Measurements from ENCODE around the gene ATP6V0A1. TPM values are rescaled to one million over a fixed set of nuclear protein-coding genes. Genes with fewer than 3 reads are reported as not detected.

The ATP6V0A1 gene
- total RNA-seq, 1 experiment from 2014 or later, result 0.07 TPM

- H2AFZ ChIP-seq (ENCODE audit: low read length), result no peak overlapping the region
- H3K27ac ChIP-seq (ENCODE audit: low read length), result peak overlapping the region; percentile 74
- no peak overlapping the region for H3K4me3 ChIP-seq (ENCODE audit: low read length)
- H4K20me1 ChIP-seq (ENCODE audit: low read length), result no peaks in the 10 kb centered on the region
- H3K9me3 ChIP-seq (ENCODE audit: low read length), result no peaks in the 10 kb centered on the region
- H3K79me2 ChIP-seq (ENCODE audit: low read length), result no peaks in the 10 kb centered on the region
- CTCF ChIA-PET, result no interaction called here
- H3K4me2 ChIP-seq (ENCODE audit: low read length), result no peak overlapping the region
- POLR2A ChIA-PET (ENCODE audit: unreplicated experiment), result no interaction called here
- ATAC-seq (no peak), DNase-seq (no peak)
- H3F3A ChIP-seq (ENCODE audit: low read length, unreplicated experiment), result no peaks in the 10 kb centered on the region
- H3K9me2 ChIP-seq (replicated peaks; ENCODE audit: low read length), result no peaks in the 10 kb centered on the region
- intact Hi-C loops (cut with micrococcal nuclease), result no loop called here
- no peaks in the 10 kb centered on the region for H3K27me3 ChIP-seq (ENCODE audit: low read length)
- H3K9ac ChIP-seq (ENCODE audit: low read length), result no peak overlapping the region
- peaks cover 30% of the 10 kb centered on the region for H3K4me1 ChIP-seq (ENCODE audit: insufficient read depth, low read length)
- no peaks in the 10 kb centered on the region; the same call in 1 of the 2 replicates for H3K36me3 ChIP-seq (ENCODE audit: low read depth, low read length)
- no TSS peak for BruUV-seq (replicated peaks)
- TF ChIP-seq CTCF (conservative IDR thresholded peaks at IDR 0.05; ENCODE audit: low read depth, low read length) (no peak), EZH2phosphoT487 (IDR thresholded peaks at IDR 0.05; ENCODE audit: borderline replicate concordance, low read length) (no peak), EZH2 (IDR thresholded peaks at IDR 0.05; ENCODE audit: low read length, unreplicated experiment) (no peak)
Measured at GRCh38 chr17:42521036-42521435, 62.4 kb downstream of the ATP6V0A1 start.

- no peaks in the 10 kb centered on the region for H3K79me2 ChIP-seq (ENCODE audit: low read length)
- H3K4me2 ChIP-seq (ENCODE audit: low read length), result no peak overlapping the region
- no peak overlapping the region for H3K27ac ChIP-seq (ENCODE audit: low read length)
- intact Hi-C loops (cut with micrococcal nuclease), result no loop called here
- no peaks in the 10 kb centered on the region; the same call in 1 of the 2 replicates for H3K36me3 ChIP-seq (ENCODE audit: low read depth, low read length)
- TF ChIP-seq CTCF (conservative IDR thresholded peaks at IDR 0.05; ENCODE audit: low read depth, low read length), result no peak
- no peak for TF ChIP-seq EZH2 (IDR thresholded peaks at IDR 0.05; ENCODE audit: low read length, unreplicated experiment)
- no peak for TF ChIP-seq EZH2phosphoT487 (IDR thresholded peaks at IDR 0.05; ENCODE audit: borderline replicate concordance, low read length)
- DNase-seq, result no peak
- CTCF ChIA-PET, result no interaction called here
- H3K27me3 ChIP-seq (ENCODE audit: low read length), result no peaks in the 10 kb centered on the region
- H2AFZ ChIP-seq (ENCODE audit: low read length), result no peak overlapping the region
- H4K20me1 ChIP-seq (ENCODE audit: low read length), result no peaks in the 10 kb centered on the region
- H3K4me1 ChIP-seq (ENCODE audit: insufficient read depth, low read length), result peaks cover 30% of the 10 kb centered on the region
- POLR2A ChIA-PET (ENCODE audit: unreplicated experiment), result no interaction called here
- H3K9me2 ChIP-seq (replicated peaks; ENCODE audit: low read length), result no peaks in the 10 kb centered on the region
- H3K4me3 ChIP-seq (ENCODE audit: low read length), result no peak overlapping the region
- no peak for ATAC-seq
- H3F3A ChIP-seq (ENCODE audit: low read length, unreplicated experiment), result no peaks in the 10 kb centered on the region
- no TSS peak for BruUV-seq (replicated peaks)
- no peak overlapping the region for H3K9ac ChIP-seq (ENCODE audit: low read length)
- H3K9me3 ChIP-seq (ENCODE audit: low read length), result no peaks in the 10 kb centered on the region
Measured at GRCh38 chr17:42521666-42522262, 63.1 kb downstream of the ATP6V0A1 start.

GRCh38 chr17:42522263-42522790 is 63.6 kb downstream of the ATP6V0A1 start:
- ATAC-seq, result no peak
- POLR2A ChIA-PET (ENCODE audit: unreplicated experiment), result no interaction called here
- H3K27ac ChIP-seq (ENCODE audit: low read length), result no peak overlapping the region

More at GRCh38 chr17:42522263-42522790, 63.6 kb downstream of the ATP6V0A1 start:
- H3K4me2 ChIP-seq (ENCODE audit: low read length), result no peak overlapping the region
- no peak for TF ChIP-seq EZH2 (IDR thresholded peaks at IDR 0.05; ENCODE audit: low read length, unreplicated experiment)
- TF ChIP-seq EZH2phosphoT487 (IDR thresholded peaks at IDR 0.05; ENCODE audit: borderline replicate concordance, low read length), result no peak
- TF ChIP-seq CTCF (conservative IDR thresholded peaks at IDR 0.05; ENCODE audit: low read depth, low read length), result no peak
- no peaks in the 10 kb centered on the region for H3F3A ChIP-seq (ENCODE audit: low read length, unreplicated experiment)
- H3K4me3 ChIP-seq (ENCODE audit: low read length), result no peak overlapping the region
- H4K20me1 ChIP-seq (ENCODE audit: low read length), result no peaks in the 10 kb centered on the region
- intact Hi-C loops (cut with micrococcal nuclease), result no loop called here
- no peaks in the 10 kb centered on the region for H3K27me3 ChIP-seq (ENCODE audit: low read length)
- no peak for DNase-seq
- H3K36me3 ChIP-seq (ENCODE audit: low read depth, low read length), result no peaks in the 10 kb centered on the region; the same call in 1 of the 2 replicates
- no peaks in the 10 kb centered on the region for H3K9me3 ChIP-seq (ENCODE audit: low read length)
- peaks cover 30% of the 10 kb centered on the region for H3K4me1 ChIP-seq (ENCODE audit: insufficient read depth, low read length)
- BruUV-seq (replicated peaks), result no TSS peak
- no peak overlapping the region for H2AFZ ChIP-seq (ENCODE audit: low read length)
- no peak overlapping the region for H3K9ac ChIP-seq (ENCODE audit: low read length)
- no peaks in the 10 kb centered on the region for H3K79me2 ChIP-seq (ENCODE audit: low read length)
- H3K9me2 ChIP-seq (replicated peaks; ENCODE audit: low read length), result no peaks in the 10 kb centered on the region
- CTCF ChIA-PET, result no interaction called here

Measured in PC-3 (cell line).